IMR-90 (cell line): ENCODE measurements around the gene SLC6A15. TPM values are rescaled to one million over a fixed set of nuclear protein-coding genes. Genes with fewer than 3 reads are reported as not detected.

Source experiments
- ATAC-seq: fragments of 200-7000 bp; cut with Tn5 transposase; 2 replicates; pipeline ENCODE4 v1.9.1; 2020; ENCODE audit warnings: low read depth, mild to moderate bottlenecking, moderate library complexity
- BruUV-seq: library from RNA; stranded (reverse); fragments of 400-500 nt; replicated peaks from 2 replicates; lab custom pipeline; 2021; lab: Mats Ljungman, UMichigan
- CTCF ChIA-PET: fragments of 300-600 bp; formaldehyde crosslinking; extraction: SDS; loops from one replicate; lab custom pipeline; 2021; ENCODE audit warnings: antibody characterized with exemption; lab: Yijun Ruan, JAX
- POLR2A ChIA-PET: fragments of 300-600 bp; sonication (Branson Sonifier 250); formaldehyde crosslinking; loops from one replicate; lab custom pipeline; 2022; ENCODE audit warnings: antibody characterized with exemption; ENCODE audit not compliant: unreplicated experiment; lab: Charles Lee
- DNase-seq: peaks from one replicate; pipeline ENCODE4 v3.0.0; 2013
- H2AFZ ChIP-seq: replicated peaks from 2 replicates; pipeline ENCODE3; 2013; ENCODE audit warnings: low read length, mild to moderate bottlenecking; ENCODE audit not compliant: poor library complexity
- H2AK5ac ChIP-seq: 2 replicates; pipeline ENCODE4 v1.6.1; 2013; ENCODE audit warnings: low read depth, low read length, inconsistent platforms
- H2AK9ac ChIP-seq: replicated peaks from 2 replicates; pipeline ENCODE3; 2013; ENCODE audit warnings: mild to moderate bottlenecking, low read depth, low read length, moderate library complexity; ENCODE audit not compliant: poor library complexity
- H2BK120ac ChIP-seq: 2 replicates; pipeline ENCODE4 v1.6.1; 2013; ENCODE audit warnings: low read depth, low read length, inconsistent platforms
- H2BK15ac ChIP-seq: 3 replicates; pipeline ENCODE4 v1.6.1; 2013; ENCODE audit warnings: low read depth, low read length, inconsistent platforms
- H2BK20ac ChIP-seq: 2 replicates; pipeline ENCODE4 v1.6.1; 2013; ENCODE audit warnings: low read depth, mild to moderate bottlenecking, inconsistent platforms, low read length, moderate library complexity
- H2BK5ac ChIP-seq: 2 replicates; pipeline ENCODE4 v1.6.1; 2013; ENCODE audit warnings: mild to moderate bottlenecking, low read depth, low read length, inconsistent platforms; ENCODE audit not compliant: poor library complexity, severe bottlenecking
- H3K14ac ChIP-seq: replicated peaks from 2 replicates; pipeline ENCODE4 v1.6.1; 2013; ENCODE audit warnings: low read depth, low read length, inconsistent platforms
- H3K18ac ChIP-seq: 2 replicates; pipeline ENCODE4 v1.6.1; 2013; ENCODE audit warnings: low read depth, low read length, control low read depth
- H3K23ac ChIP-seq: 2 replicates; pipeline ENCODE4 v1.6.1; 2013; ENCODE audit warnings: low read depth, low read length, inconsistent platforms
- H3K27ac ChIP-seq: 2 replicates; pipeline ENCODE4 v1.5.1; 2013; ENCODE audit warnings: mild to moderate bottlenecking, control low read depth, low read length; ENCODE audit not compliant: insufficient read depth
- H3K27me3 ChIP-seq: 2 replicates; pipeline ENCODE4 v1.6.1; 2013; ENCODE audit warnings: low read length; ENCODE audit not compliant: control insufficient read depth, insufficient read depth
- H3K36me3 ChIP-seq: 2 replicates; pipeline ENCODE4 v1.6.1; 2013; ENCODE audit warnings: low read length, mixed read lengths; ENCODE audit not compliant: control insufficient read depth, insufficient read depth
- H3K4ac ChIP-seq: 2 replicates; pipeline ENCODE4 v1.6.1; 2013; ENCODE audit warnings: low read depth, low read length, inconsistent platforms
- H3K4me1 ChIP-seq: 2 replicates; pipeline ENCODE4 v1.6.1; 2013; ENCODE audit warnings: low read length, mixed read lengths; ENCODE audit not compliant: control insufficient read depth, insufficient read depth
- H3K4me2 ChIP-seq: 2 replicates; pipeline ENCODE4 v1.6.1; 2013; ENCODE audit warnings: low read depth, mild to moderate bottlenecking, control low read depth, low read length, moderate library complexity
- H3K4me3 ChIP-seq: 2 replicates; pipeline ENCODE4 v1.5.1; 2013; ENCODE audit warnings: low read depth, mild to moderate bottlenecking, control low read depth, low read length, moderate library complexity; ENCODE audit not compliant: insufficient read depth
- H3K56ac ChIP-seq: 2 replicates; pipeline ENCODE4 v1.6.1; 2013; ENCODE audit warnings: low read length, inconsistent platforms; ENCODE audit not compliant: insufficient read depth; ENCODE audit errors: extremely low read depth
- H3K79me1 ChIP-seq, 2 experiments: 2 replicates each; pipeline ENCODE4 v1.6.1; 2013; ENCODE audit warnings: low read length in 2 of 2, inconsistent platforms in 1 of 2, low read depth in 1 of 2
- H3K9ac ChIP-seq: 2 replicates; pipeline ENCODE4 v1.6.1; 2013; ENCODE audit warnings: low read depth, low read length, control low read depth
- H3K9me1 ChIP-seq: 2 replicates; pipeline ENCODE4 v1.6.1; 2013; ENCODE audit warnings: low read length, inconsistent platforms; ENCODE audit not compliant: insufficient read depth
- H3K9me3 ChIP-seq: 2 replicates; pipeline ENCODE4 v1.6.1; 2013; ENCODE audit warnings: low read length; ENCODE audit not compliant: control insufficient read depth, insufficient read depth
- H4K20me1 ChIP-seq: 2 replicates; pipeline ENCODE4 v1.6.1; 2013; ENCODE audit warnings: low read length, inconsistent platforms; ENCODE audit not compliant: insufficient read depth
- H4K5ac ChIP-seq: 2 replicates; pipeline ENCODE4 v1.6.1; 2013; ENCODE audit warnings: mild to moderate bottlenecking, low read depth, low read length, control low read depth
- H4K8ac ChIP-seq, 2 experiments: 2 replicates each; pipeline ENCODE4 v1.6.1; 2013; ENCODE audit warnings: low read depth in 2 of 2, low read length in 2 of 2, control low read depth in 1 of 2, inconsistent platforms in 1 of 2
- H4K91ac ChIP-seq: 2 replicates; pipeline ENCODE4 v1.6.1; 2013; ENCODE audit warnings: low read depth, low read length, inconsistent platforms; ENCODE audit not compliant: insufficient read depth
- CEBPB ChIP-seq: IDR thresholded peaks from 2 replicates; pipeline ENCODE4 v1.6.1; 2012; ENCODE audit warnings: low read depth, low read length, improper control_type of control experiment
- CHD1 ChIP-seq: IDR thresholded peaks from 2 replicates; pipeline ENCODE4 v1.6.1; 2012; ENCODE audit warnings: low read depth, low read length, improper control_type of control experiment
- CTCF ChIP-seq: conservative IDR thresholded peaks from 2 replicates; pipeline ENCODE4 v1.5.1; 2012; ENCODE audit warnings: mild to moderate bottlenecking, low read depth, low read length, improper control_type of control experiment
- ELK1 ChIP-seq: fragments of 150-350 bp; IDR thresholded peaks from 2 replicates; pipeline ENCODE4 v1.6.1; 2016; ENCODE audit warnings: low read depth, mild to moderate bottlenecking, low read length, moderate library complexity, borderline replicate concordance
- FOS ChIP-seq: fragments of 150-350 bp; IDR thresholded peaks from 2 replicates; pipeline ENCODE4 v1.6.1; 2016; ENCODE audit warnings: low read depth, low read length
- MAFK ChIP-seq: IDR thresholded peaks from 2 replicates; pipeline ENCODE4 v1.6.1; 2012; ENCODE audit warnings: low read depth, low read length, improper control_type of control experiment
- MAZ ChIP-seq: IDR thresholded peaks from 2 replicates; pipeline ENCODE4 v1.6.1; 2012; ENCODE audit warnings: low read depth, mild to moderate bottlenecking, low read length, improper control_type of control experiment, moderate library complexity, borderline replicate concordance
- MXI1 ChIP-seq: IDR thresholded peaks from 2 replicates; pipeline ENCODE4 v1.6.1; 2012; ENCODE audit warnings: low read depth, mild to moderate bottlenecking, low read length, moderate library complexity, borderline replicate concordance
- NFE2L2 ChIP-seq: fragments of 150-350 bp; IDR thresholded peaks from 2 replicates; pipeline ENCODE4 v1.6.1; 2016; ENCODE audit warnings: low read depth, mild to moderate bottlenecking, low read length
- POLR2A ChIP-seq: IDR thresholded peaks from 2 replicates; pipeline ENCODE4 v1.6.1; 2012; ENCODE audit warnings: mild to moderate bottlenecking, low read depth, low read length
- RAD21 ChIP-seq: IDR thresholded peaks from 2 replicates; pipeline ENCODE4 v1.6.1; 2012; ENCODE audit warnings: low read length, improper control_type of control experiment
- RCOR1 ChIP-seq: IDR thresholded peaks from 2 replicates; pipeline ENCODE4 v1.6.1; 2012; ENCODE audit warnings: mild to moderate bottlenecking, low read length, improper control_type of control experiment; ENCODE audit not compliant: insufficient replicate concordance
- RFX5 ChIP-seq: IDR thresholded peaks from 2 replicates; pipeline ENCODE4 v1.8.0; 2012; ENCODE audit warnings: low read depth, mild to moderate bottlenecking, low read length, moderate library complexity
- SMC3 ChIP-seq: fragments of 150-350 bp; IDR thresholded peaks from 2 replicates; pipeline ENCODE4 v1.6.1; 2016; ENCODE audit warnings: low read depth, mild to moderate bottlenecking, antibody characterized with exemption, low read length, moderate library complexity
- USF2 ChIP-seq: fragments of 150-350 bp; IDR thresholded peaks from 2 replicates; pipeline ENCODE4 v1.6.1; 2017; ENCODE audit warnings: mild to moderate bottlenecking, antibody characterized with exemption, low read length, low read depth
- WGBS, 2 experiments: methylation state at CpG; one replicate each; pipeline versions ENCODE4 v1.1.5 to v1.1.7; 2013; ENCODE audit warnings: missing lambda C conversion rate in 2 of 2; ENCODE audit not compliant: insufficient read length in 1 of 2; ENCODE audit errors: extremely low coverage in 2 of 2; 5-methylcytosine and 5-hydroxymethylcytosine counted together
- dilution Hi-C: fragments of 300-500 bp; cut with HindIII; formaldehyde crosslinking; loops from one replicate; pipeline ENCODE4 v1.14.3; 2018; ENCODE audit warnings: low sequenced_read_pairs; ENCODE audit not compliant: unreplicated experiment
- in situ Hi-C: fragments of 300-500 bp; cut with MboI; formaldehyde crosslinking; loops from 3 replicates; pipeline ENCODE4 v1.14.3; 2019; ENCODE audit warnings: low sequenced_read_pairs, inconsistent platforms, mixed read lengths
- intact Hi-C: fragments of 100-400 bp; cut with micrococcal nuclease; formaldehyde crosslinking; loops from 2 replicates; pipeline ENCODE4 v1.10.0; 2022
- polyA plus RNA-seq, 3 experiments: library from polyadenylated mRNA; depleted of rRNA; stranded (reverse); fragments of >200 nt; gene quantifications; 2 replicates each; pipeline ENCODE4 v1.2.3, GENCODE V29; 2012; ENCODE audit warnings: low replicate concordance in 1 of 3
- total RNA-seq: library from RNA; depleted of rRNA; stranded (reverse); fragments of >200 nt; gene quantifications from 2 replicates; pipeline ENCODE4 v1.2.3, GENCODE V29; 2012

SLC6A15 gene
- total and polyA plus RNA-seq, 2 of the 4 experiments (the other 2 are of a cell fraction) = 0.32 to 0.72 TPM

GRCh38 chr12:84874125-84874824 lies 38.3 kb downstream of the SLC6A15 start:
- dilution Hi-C loops = no loop called here
- Histone ChIP-seq H3K18ac (no peak overlapping the region), H4K91ac (no peak overlapping the region), H2AK9ac (no peak overlapping the region), H2BK15ac (no peak overlapping the region), H3K79me1 (no peaks in the 10 kb centered on the region), H3K27me3 (no peaks in the 10 kb centered on the region), H3K14ac (no peak overlapping the region), H3K9ac (no peak overlapping the region), H2BK5ac (no peak overlapping the region), H4K20me1 (no peaks in the 10 kb centered on the region), H3K4me1 (no peaks in the 10 kb centered on the region), H3K23ac (no peak overlapping the region), H3K4ac (no peak overlapping the region), H3K56ac (no peak overlapping the region), H4K8ac (no peak overlapping the region), H3K27ac (no peak overlapping the region), H2BK120ac (no peak overlapping the region), H3K4me3 (no peak overlapping the region), H3K9me1 (no peaks in the 10 kb centered on the region), H4K5ac (no peak overlapping the region), H3K4me2 (no peak overlapping the region), H2AFZ (no peak overlapping the region), H3K9me3 (no peaks in the 10 kb centered on the region), H2BK20ac (no peak overlapping the region), H3K36me3 (no peaks in the 10 kb centered on the region), H2AK5ac (no peak overlapping the region)
- ChIA-PET POLR2A (no interaction called here), CTCF (interaction anchor here (0.6 to 4.4 kb wide), 9 partner anchors 11 to 184 kb away, joined by 3 to 33 read pairs (median 3); partner anchors contain the start of genes LRRIQ1 and TSPAN19)
- intact Hi-C loops = loop anchor here (1.0 to 5.0 kb wide), 3 partner anchors 155 to 573 kb away; no protein-coding TSS in a partner anchor
- DNase-seq = peak; percentile 60
- in situ Hi-C loops = loop anchor here (5.0 kb wide), 1 partner anchor 153 kb away; no protein-coding TSS in a partner anchor
- WGBS, 2 experiments = 40% methylated on average over 1 of the region's 7 CpGs; no CpG with 5 or more reads in 1 of the 2 experiments
- no TSS peak for BruUV-seq
- ATAC-seq = peak; percentile 87
- TF ChIP-seq MAZ (no peak), CTCF (peak; percentile 90), ELK1 (no peak), RCOR1 (no peak), RFX5 (no peak), MXI1 (no peak), USF2 (no peak), MAFK (no peak), RAD21 (peak; percentile 83), SMC3 (peak; percentile 80), NFE2L2 (no peak), FOS (no peak), CEBPB (peak; percentile 26; the same call in 1 of the 2 replicates), CHD1 (no peak), POLR2A (no peak)
